Left cardiac atrium (tissue), 4 donors: ENCODE results near the gene DZIP1L. TPM values are rescaled to one million over a fixed set of nuclear protein-coding genes. Genes with fewer than 3 reads are reported as not detected.
"Not testable (repeated sequence)": the region's sequence is repeated elsewhere in the genome, so short reads cannot be mapped to it uniquely, and the experiment has no call there.

ENCODE experiments used
- ATAC-seq, 2 donors: fragments of 200-7000 bp; cut with Tn5 transposase; one replicate each; pipeline ENCODE4 v1.9.1; 2020; ENCODE audit warnings: mild to moderate bottlenecking in 2 of 2, moderate library complexity in 2 of 2
- DNase-seq: peaks from one replicate; pipeline ENCODE4 v3.0.0-alpha.2; 2020
- intact Hi-C, 2 donors: fragments of 100-400 bp; cut with DNase I; formaldehyde crosslinking; loops; one replicate each; pipeline versions ENCODE4 v1.14.1 to v1.15.1; 2022 to 2023
- long read RNA-seq: library from polyadenylated mRNA; unstranded; transcript quantifications from one replicate; pipeline ENCODE4 v2.0.0, GENCODE V29; 2021
- total RNA-seq, 2 donors: library from RNA; stranded (reverse); fragmentation: NEBNext Ultra II Directional; extraction: Animal tissue kit (Norgen Biotek cat#: 25700); gene quantifications; one replicate each; pipeline ENCODE4 v1.2.1, GENCODE V29; 2021
- donor health status: DM: no; HTN: yes; CAD: no.
- donor health status: DM: no; HTN: yes; CAD: no; lungs with severe emphysema.
- donor health status: DM: yes; HTN: yes; CAD: no.
- donor health status: Dilated cardiomyopathy.

DZIP1L gene
- 1 to 10 TPM; 5.5 to 5.8 TPM for total RNA-seq
- long read RNA-seq, partial matches to known transcripts, result 2 of 4 reads
- long read RNA-seq, other reads (novel, unspliced or antisense), result 2 of 4 reads

GRCh38 chr3:138114988-138115971 is at the start of gene DZIP1L:
DZIP1L (minus strand) TSS chr3:138115608; CDS start chr3:138103971, 11,637 bp downstream.
- intact Hi-C loops, result loop anchor here (5.0 to 10.0 kb wide), 2 partner anchors 48 to 1010 kb away; no protein-coding TSS in a partner anchor
- ATAC-seq, result peak; percentile 96 to 97
- peak; percentile 69 for DNase-seq

GRCh38 chr3:138165061-138165460 is 49.7 kb upstream of the DZIP1L start:
- intact Hi-C loops, result no loop called here
- no peak for ATAC-seq

GRCh38 chr3:138157743-138158142 is 42.3 kb upstream of the DZIP1L start:
- ATAC-seq, result no peak
- intact Hi-C loops, result no loop called here

More at GRCh38 chr3:138165061-138165460, 49.7 kb upstream of the DZIP1L start:
- DNase-seq, result no peak

GRCh38 chr3:138154534-138154933 is 39.1 kb upstream of the DZIP1L start:
- DNase-seq (no peak), ATAC-seq (no peak)
- intact Hi-C loops, result no loop called here

More at GRCh38 chr3:138157743-138158142, 42.3 kb upstream of the DZIP1L start:
- no peak for DNase-seq

- ATAC-seq (no peak), DNase-seq (no peak)
- intact Hi-C loops, result no loop called here
Observed at GRCh38 chr3:138148503-138148902, 33.1 kb upstream of the DZIP1L start.

- intact Hi-C loops, DNase-seq, ATAC-seq: not testable (repeated sequence)
Observed at GRCh38 chr3:138142181-138142580, 26.8 kb upstream of the DZIP1L start.

- no peak for DNase-seq
- intact Hi-C loops, result no loop called here
- ATAC-seq, result no peak
Observed at GRCh38 chr3:138140940-138141339, 25.5 kb upstream of the DZIP1L start.

- ATAC-seq, result no peak
- DNase-seq, result no peak
- intact Hi-C loops, result no loop called here
Observed at GRCh38 chr3:138139691-138140090, 24.3 kb upstream of the DZIP1L start.

GRCh38 chr3:138137861-138138260 is 22.5 kb upstream of the DZIP1L start:
- no peak for ATAC-seq
- no peak for DNase-seq
- intact Hi-C loops, result no loop called here

GRCh38 chr3:138136201-138136600 is 20.8 kb upstream of the DZIP1L start:
- intact Hi-C loops, result no loop called here
- DNase-seq (no peak), ATAC-seq (peak in 1 of 2 donors; percentile 66)

GRCh38 chr3:138135833-138136194 is 20.4 kb upstream of the DZIP1L start:
- no peak for DNase-seq
- ATAC-seq, result no peak
- intact Hi-C loops, result no loop called here

GRCh38 chr3:138135146-138135832 is 19.9 kb upstream of the DZIP1L start:
- DNase-seq (no peak), ATAC-seq (peak in 1 of 2 donors; percentile 55)
- intact Hi-C loops, result no loop called here

GRCh38 chr3:138132239-138132638 is 16.8 kb upstream of the DZIP1L start, which contains the start of gene A4GNT:
A4GNT (minus strand) TSS chr3:138132390; CDS start chr3:138131256, 1,134 bp downstream.
- intact Hi-C loops, result no loop called here
- ATAC-seq, result no peak
- DNase-seq, result no peak

- ATAC-seq (no peak), DNase-seq (no peak)
- intact Hi-C loops, result no loop called here
Observed at GRCh38 chr3:138127636-138128365, 12.4 kb upstream of the DZIP1L start.

- peak; percentile 44 to 84 for ATAC-seq
- no peak for DNase-seq
- intact Hi-C loops, result no loop called here
Observed at GRCh38 chr3:138125548-138126221, 10.3 kb upstream of the DZIP1L start.

GRCh38 chr3:138124706-138125355 is 9.4 kb upstream of the DZIP1L start:
- no peak for DNase-seq
- intact Hi-C loops, result no loop called here
- ATAC-seq, result peak in 1 of 2 donors; percentile 69

GRCh38 chr3:138124188-138124587 is 8.8 kb upstream of the DZIP1L start:
- ATAC-seq (peak in 1 of 2 donors; percentile 16), DNase-seq (no peak)
- intact Hi-C loops, result no loop called here

- intact Hi-C loops, result loop anchor here (1.0 to 10.0 kb wide), 3 partner anchors 50 to 1015 kb away; no protein-coding TSS in a partner anchor
- DNase-seq (no peak), ATAC-seq (no peak)
Observed at GRCh38 chr3:138119423-138119766, 4.0 kb upstream of the DZIP1L start.
